H1 (cell line): Measurements from ENCODE around the gene KCNQ2. TPM values are rescaled to one million over a fixed set of nuclear protein-coding genes. Genes with fewer than 3 reads are reported as not detected.

Experiments used
- E2F6 ChIP-seq: IDR thresholded peaks from 2 replicates; pipeline ENCODE4 v1.6.1; 2012; ENCODE audit warnings: inconsistent platforms
- HDAC2 ChIP-seq, 2 experiments: fragments of 300-600 bp in 1 of 2; sonication (generic) in 1 of 2; IDR thresholded peaks; 2 replicates each; pipeline ENCODE4 v1.6.1; 2011 to 2012; ENCODE audit warnings: low read depth in 2 of 2, low read length in 2 of 2, mild to moderate bottlenecking in 2 of 2, moderate library complexity in 2 of 2, borderline replicate concordance in 1 of 2, inconsistent platforms in 1 of 2
- KDM1A ChIP-seq: fragments of 200-600, 300-600 bp; sonication (generic); IDR thresholded peaks from 2 replicates; pipeline ENCODE4 v1.7.1; 2016; ENCODE audit warnings: mild to moderate bottlenecking, low read length, borderline replicate concordance
- RXRA ChIP-seq: IDR thresholded peaks from 2 replicates; pipeline ENCODE4 v1.6.1; 2011; ENCODE audit warnings: low read depth, mild to moderate bottlenecking, low read length, moderate library complexity; ENCODE audit not compliant: insufficient read depth
- SIN3A ChIP-seq, 2 experiments: IDR thresholded peaks in 1 of 2; conservative IDR thresholded peaks in 1 of 2; 2 replicates each; pipeline ENCODE4 v1.6.1; 2011 to 2012; ENCODE audit warnings: low read length in 2 of 2, improper control_type of control experiment in 1 of 2, low read depth in 1 of 2, mild to moderate bottlenecking in 1 of 2
- polyA plus RNA-seq, 7 experiments: library from polyadenylated mRNA; depleted of rRNA in 3 of 7; stranded (reverse) in 5 of 7; unstranded in 2 of 7; fragments of >200 nt in 5 of 7; fragments of 200-250 nt in 2 of 7; gene quantifications; 1 replicate in 5 of 7; 2 replicates in 1 of 7; 4 replicates in 1 of 7; pipeline versions ENCODE4 v1.2.1 to v1.2.3, GENCODE V29; 2011 to 2013; ENCODE audit warnings: missing spikeins in 2 of 7, mixed read lengths in 2 of 7
- total RNA-seq: library from RNA; stranded (reverse); fragmentation: NEBNext Ultra II Directional; extraction: Animal tissue kit (Norgen Biotek cat#: 25700); gene quantifications from 2 replicates; pipeline ENCODE4 v1.2.1, GENCODE V29; 2021

The KCNQ2 gene
- total and polyA plus RNA-seq, 2 of the 8 experiments (the other 6 are each of a cell fraction or from before 2014, with no cell fraction given) = 82.6 to 243 TPM

GRCh38 chr20:63454731-63455567 lies 17.5 kb downstream of the KCNQ2 start (continued):
- TF ChIP-seq E2F6 = no peak
- no peak for TF ChIP-seq KDM1A
- TF ChIP-seq HDAC2 (IDR thresholded peaks at IDR 0.05; ENCODE audit: borderline replicate concordance in 1 of 2, low read depth in 2 of 2, low read length in 2 of 2) = no peak
- TF ChIP-seq SIN3A (conservative IDR thresholded peaks at IDR 0.05 in 1 of 2, IDR thresholded peaks at IDR 0.05 in 1 of 2; ENCODE audit: low read depth in 1 of 2, low read length in 2 of 2) = no peak
- no peak for TF ChIP-seq RXRA
